GM13976 (cell line): Measurements from ENCODE around the gene SOX10.

Source experiments
- DNase-seq: peaks from one replicate; pipeline ENCODE4 v3.0.0; 2012; ENCODE audit warnings: low spot score
- CTCF ChIP-seq: IDR thresholded peaks from 2 replicates; pipeline ENCODE4 v1.5.1; 2012; ENCODE audit warnings: borderline replicate concordance, mild to moderate bottlenecking; ENCODE audit not compliant: insufficient read depth; ENCODE audit errors: extremely low read depth, missing control alignments, control extremely low read depth
- in situ Hi-C: fragments of 300-500 bp; cut with MboI; formaldehyde crosslinking; loops from one replicate; pipeline ENCODE4 v1.12.0; 2022; ENCODE audit warnings: low sequenced_read_pairs, mixed read lengths, inconsistent platforms; ENCODE audit not compliant: unreplicated experiment

The SOX10 gene

DNA sequence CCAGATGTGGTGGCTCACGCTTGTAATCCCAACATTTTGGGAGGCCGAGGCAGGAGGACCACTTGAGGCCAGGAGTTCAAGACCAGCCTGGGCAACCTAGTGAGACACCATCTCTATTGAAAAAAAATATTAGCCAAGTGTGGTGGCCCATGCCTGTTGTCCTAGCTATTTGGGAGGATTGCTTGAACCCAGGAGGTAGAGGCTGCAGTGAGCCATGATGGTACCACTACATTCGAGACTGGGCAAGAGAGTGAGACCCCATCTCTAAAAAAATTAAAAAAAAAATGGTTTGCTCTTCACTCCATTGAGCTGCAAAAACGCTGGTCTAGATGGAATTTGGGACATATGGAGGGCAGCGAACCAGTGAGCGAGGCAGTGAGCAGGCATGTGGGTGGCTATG, 21.6 kb upstream of the SOX10 start:
- in situ Hi-C loops = no loop called here
- no peak for TF ChIP-seq CTCF
- no peak for DNase-seq

DNA sequence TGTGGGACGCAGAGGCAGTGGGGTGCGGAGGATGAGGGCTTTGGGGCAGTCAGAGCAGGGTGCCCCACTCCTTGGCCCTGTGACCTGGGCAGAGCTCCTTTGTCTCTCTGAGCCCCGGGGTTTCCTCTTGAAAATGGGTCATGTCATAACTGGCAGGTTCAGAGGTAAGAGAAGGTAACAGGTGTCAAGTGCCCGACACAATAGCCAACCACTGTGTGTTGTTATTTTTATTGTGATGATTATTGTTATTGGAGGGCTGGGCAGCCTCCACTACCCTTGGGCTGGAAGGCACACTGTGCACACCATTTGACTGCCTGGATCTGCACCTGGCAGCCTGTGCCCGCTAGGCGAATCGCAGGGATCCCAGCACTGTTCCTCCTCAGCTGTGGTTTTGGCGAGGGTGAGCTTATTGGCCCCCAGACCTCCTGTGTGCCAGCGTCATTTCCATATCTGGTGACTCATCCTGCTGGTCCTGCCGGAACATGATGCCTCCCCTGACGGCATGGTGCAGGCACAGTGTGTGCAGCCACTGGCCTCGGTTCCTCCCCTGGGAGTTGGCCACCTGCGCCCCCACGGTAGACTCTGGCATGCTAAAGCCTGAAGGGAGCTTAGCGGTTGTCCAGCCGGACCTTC, 15.4 kb upstream of the SOX10 start:
- in situ Hi-C loops = no loop called here
- DNase-seq = no peak

DNA sequence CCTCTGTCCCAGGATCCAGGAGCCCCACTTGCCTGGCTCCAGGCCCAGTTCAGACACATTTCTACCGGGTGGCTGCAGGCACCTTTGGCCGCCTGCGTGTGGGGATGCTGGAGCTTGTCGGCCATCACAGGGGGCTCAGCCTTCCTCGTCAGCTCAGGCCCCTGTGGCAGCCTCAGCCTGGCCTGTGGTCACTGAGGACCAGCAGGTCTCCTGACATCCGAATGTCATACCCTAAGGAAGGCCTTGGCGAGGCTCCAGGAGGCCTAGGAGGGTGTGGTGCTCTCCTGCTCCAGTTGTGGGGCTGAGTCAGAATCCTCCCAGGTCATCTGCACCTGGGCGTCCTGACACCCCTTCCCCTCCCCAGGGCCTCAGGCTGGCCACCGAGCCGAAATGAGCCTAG, 14.9 kb upstream of the SOX10 start:
- TF ChIP-seq CTCF = no peak
- in situ Hi-C loops = no loop called here
- DNase-seq = no peak

More for the DNA sequence above, 15.4 kb upstream of the SOX10 start:
- TF ChIP-seq CTCF = no peak

DNA sequence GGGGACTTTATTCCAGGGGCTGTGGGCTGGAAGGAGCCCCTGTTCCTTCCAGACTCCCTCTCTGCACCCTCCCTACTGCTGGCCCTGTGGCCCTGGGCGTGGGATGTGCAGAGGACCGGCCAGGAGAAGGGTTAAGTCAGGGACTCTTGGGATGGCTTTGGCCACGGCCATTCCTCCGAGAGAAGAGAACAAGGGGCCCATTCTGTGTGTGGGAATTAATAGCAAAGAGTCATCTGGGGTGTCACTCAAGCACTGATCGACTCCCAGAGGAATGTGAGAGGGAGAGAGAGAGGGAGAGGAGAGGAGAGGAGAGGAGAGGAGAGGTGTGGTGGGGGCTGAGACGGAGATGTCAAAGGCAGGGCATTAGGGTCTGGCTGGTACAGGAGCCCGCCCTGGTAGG, 14.2 kb upstream of the SOX10 start:
- DNase-seq = no peak
- in situ Hi-C loops = no loop called here
- TF ChIP-seq CTCF = no peak

- no peak for TF ChIP-seq CTCF
- no peak for DNase-seq
- in situ Hi-C loops = no loop called here
Observed at GRCh38 chr22:37996515-37997246, 12.3 kb upstream of the SOX10 start.

DNA sequence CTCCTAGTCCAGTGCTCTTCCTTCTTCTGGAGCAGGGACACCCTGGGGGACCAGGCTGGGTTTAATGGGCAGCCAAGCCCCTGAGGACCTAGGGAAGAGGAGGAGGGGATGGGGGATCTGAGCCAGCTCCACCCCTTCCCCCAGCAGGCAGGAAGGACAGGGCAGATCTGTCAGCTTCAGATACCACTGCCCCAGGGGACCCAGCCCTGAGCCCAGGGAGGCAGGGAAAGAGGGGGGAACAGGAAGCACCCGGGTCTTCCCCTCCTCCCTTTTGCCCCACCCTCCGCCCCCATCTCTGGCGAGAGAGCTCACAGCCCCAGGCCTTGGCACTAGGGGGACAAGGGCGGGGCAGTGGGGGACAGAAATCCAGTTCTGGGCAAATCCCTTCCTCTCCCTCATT, 11.7 kb upstream of the SOX10 start:
- TF ChIP-seq CTCF = no peak
- in situ Hi-C loops = no loop called here
- no peak for DNase-seq
